ENCODE measurements around the gene HGS. TPM values are rescaled to one million over a fixed set of nuclear protein-coding genes. Genes with fewer than 3 reads are reported as not detected.

The HGS gene
- polyA plus RNA-seq, 3 donors: 95.1 to 111 (median 96.5) TPM

DNA sequence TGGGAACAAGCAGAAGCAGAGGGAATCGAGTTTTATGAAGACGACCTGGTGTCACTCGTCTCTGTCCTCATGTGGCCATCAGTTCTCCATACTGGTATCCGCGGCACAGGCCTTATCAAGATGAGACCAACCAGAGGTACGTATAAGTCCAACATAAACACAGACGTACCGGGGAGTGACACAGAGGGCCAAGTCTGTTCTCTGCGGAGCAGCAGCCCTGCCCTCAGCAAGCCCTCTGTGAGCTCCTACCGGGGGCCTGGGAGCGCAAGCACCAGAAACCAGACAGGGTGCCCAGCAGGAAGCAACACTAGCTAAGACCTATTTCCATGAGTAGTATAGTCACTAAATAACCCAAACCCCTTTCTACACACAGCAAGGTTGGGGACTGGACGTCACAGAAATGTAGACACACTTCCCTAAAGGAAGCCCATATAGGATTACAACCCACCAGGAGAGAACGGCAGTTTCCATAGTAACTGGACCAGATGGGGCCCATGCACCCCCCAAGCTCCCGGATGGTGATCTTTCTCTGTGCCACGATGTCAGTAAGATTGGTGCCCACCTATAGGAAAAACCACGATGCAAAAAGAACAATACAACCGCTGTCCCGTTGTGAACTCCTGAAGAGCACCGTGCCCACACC is 1.1 kb upstream of the HGS start:
- no peak for DNase-seq

DNA sequence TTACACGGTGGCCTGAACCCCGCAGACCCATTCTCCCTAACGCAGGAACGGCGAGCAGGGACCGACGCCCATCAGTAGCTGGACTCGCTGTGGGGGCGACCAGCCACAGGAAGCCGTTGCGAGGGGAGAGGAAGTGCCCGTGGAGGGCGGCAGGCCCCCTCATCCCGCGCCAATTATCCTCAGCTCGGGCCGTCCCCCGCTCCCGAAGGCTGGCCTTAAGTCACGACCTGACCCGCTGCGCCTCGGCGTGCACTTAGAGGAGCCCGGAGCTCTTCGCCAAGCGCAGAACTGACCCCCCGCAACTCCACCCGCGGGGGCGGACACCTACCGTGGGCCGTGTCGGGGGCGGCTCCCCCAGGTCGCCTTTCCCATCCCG is 615 bp upstream of the HGS start:
- DNase-seq: no peak

DNA sequence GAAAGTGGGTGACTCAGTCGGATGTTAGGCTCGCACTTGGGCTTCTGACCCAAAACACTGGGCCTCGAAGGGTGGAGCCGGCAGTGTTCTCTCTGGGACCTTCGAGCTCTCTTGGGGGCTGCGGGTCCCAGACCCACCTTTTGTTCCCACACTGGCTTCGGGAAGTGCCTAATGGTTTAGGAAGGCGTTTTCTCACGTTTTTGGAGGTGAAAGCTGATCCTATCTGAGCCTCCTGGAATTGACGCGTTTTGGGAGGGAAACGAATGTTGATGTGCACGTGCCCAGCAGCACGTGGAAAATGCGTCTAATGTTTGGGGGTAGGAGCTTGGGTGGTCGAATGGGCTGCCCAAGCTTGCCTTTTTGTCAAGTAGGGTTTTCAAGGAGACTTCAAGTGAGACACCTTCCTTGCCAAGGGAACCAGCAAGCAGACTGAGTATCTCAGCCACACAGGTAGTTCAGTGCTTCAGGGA is 666 bp downstream of the HGS start:
- DNase-seq: no peak

DNA sequence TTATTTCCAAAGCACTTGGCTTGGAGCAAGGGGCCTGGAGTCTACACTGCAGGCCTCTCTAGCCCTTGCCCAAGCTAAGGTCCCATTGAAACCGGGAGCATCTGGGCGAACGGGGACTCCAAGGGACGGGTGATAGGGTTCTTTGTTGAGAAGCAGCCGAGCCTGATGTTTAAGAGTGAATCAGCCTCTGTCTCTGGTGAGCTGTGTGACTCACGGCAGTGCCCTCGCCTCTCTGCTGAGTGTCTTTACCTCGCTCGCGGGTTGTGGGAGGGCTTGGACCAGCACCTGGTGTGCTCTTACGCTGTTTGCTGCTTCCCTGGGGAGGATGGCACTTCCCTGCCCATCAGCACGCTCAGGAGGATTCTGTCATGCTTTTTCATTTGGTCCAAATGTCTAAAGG is 1.3 kb downstream of the HGS start:
- DNase-seq: no peak

DNA sequence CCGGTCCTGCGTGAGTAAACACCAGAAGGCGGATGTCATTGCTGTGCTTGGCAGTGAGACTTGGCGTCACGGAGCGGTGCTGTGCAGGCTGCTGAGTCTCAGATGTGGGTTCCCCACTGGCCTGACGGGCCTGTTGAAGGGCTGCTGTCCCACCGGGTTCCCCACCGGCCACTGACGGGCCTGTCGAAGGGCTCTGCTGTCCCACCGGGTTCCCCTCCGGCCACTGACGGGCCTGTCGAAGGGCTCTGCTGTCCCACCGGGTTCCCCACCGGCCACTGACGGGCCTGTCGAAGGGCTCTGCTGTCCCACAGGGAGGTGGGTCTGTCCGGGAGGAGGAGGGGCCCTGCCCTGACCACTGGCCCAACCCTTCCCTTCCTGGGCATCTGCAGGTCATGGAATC is 2.8 kb downstream of the HGS start:
- no peak for DNase-seq

DNA sequence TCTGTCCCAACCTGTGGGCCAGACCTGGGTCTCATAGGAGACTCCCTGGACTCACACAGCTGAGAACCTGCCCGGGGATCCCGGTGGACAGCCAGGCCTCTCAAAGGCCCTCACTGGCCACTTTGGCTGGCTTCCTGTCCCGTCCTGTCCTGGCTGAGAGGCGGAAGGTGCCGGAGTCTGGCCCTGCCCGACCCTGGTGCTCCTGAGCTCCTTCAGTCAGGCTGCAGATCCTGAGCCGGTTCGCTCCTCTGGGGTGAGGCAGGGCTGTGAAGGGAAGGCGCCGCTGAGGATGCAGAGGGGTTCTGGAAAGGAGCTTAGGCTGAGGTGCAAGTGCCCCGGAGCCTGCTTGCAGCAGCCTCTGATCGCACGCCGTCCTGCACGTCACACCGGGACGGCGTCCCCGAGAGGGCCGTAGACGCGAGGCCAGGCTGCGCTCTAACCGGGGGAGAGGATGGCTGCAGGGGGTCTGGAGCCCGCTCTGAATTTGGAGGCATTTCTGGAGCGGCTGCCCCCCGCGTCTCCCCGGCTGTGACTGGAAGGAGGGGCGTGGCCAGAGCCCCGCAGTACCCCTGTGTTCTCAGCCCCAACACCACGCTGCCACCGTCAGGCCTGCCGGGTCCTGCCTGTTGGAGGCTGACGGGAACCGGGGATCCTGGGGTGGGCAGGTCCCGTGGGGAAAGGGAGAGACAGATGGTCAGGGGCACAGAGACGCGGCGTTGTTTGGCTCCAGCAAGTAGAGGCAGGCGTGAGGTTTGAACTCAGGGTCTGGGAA is 4.1 kb downstream of the HGS start:
- DNase-seq: no peak

DNA sequence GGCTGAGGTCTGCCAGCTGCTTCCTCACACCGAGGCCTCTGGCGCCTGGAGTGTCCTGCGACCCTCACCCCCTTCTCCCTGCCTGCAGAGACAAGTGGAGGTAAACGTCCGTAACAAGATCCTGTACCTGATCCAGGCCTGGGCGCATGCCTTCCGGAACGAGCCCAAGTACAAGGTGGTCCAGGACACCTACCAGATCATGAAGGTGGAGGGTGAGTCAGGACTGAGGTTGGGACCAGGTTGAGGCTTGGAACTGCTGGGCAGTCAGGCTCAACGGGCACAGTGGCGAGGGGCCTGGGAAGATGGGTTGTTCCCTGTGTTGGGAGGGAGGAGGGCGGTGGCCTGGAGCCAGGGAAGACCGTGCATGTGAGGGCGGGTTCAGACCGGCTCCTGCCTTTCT is 4.8 kb downstream of the HGS start:
- no peak for DNase-seq

DNA sequence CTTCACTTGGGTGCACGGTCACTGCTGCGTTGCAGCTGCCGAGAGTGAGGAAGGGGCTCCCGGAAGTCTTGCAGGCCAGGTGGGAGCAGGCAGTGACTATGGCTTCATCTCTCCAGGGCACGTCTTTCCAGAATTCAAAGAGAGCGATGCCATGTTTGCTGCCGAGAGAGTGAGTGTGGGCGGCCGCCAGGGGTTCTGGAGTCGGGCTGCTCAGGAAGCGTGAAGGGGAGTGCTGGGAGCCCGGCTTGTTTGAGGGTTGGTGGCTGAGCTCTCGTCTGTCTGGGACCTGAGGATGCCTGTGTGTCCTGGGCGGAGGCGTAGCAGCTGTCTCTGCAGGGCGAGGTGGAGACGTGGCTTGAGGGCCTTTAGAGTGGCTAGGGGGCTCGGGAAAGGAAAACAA is 6.3 kb downstream of the HGS start:
- no peak for DNase-seq

DNA sequence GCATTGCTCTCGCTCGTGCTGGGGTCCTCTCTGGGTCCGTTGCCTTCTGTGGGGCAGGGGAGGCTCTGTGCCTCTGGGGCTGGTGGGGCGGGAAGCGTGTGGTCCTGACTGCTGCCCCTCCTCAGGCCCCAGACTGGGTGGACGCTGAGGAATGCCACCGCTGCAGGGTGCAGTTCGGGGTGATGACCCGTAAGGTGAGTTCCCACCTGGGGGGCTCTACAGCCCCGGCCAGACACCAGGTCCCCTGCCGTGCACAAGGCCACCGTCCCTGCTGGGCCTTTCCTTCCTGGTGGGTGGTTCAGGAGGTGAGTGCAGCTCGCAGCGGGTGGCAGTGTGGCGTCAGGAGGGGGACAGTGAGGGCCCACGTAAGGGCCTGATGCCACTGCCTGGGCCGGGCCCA is 6.7 kb downstream of the HGS start:
- DNase-seq: no peak

DNA sequence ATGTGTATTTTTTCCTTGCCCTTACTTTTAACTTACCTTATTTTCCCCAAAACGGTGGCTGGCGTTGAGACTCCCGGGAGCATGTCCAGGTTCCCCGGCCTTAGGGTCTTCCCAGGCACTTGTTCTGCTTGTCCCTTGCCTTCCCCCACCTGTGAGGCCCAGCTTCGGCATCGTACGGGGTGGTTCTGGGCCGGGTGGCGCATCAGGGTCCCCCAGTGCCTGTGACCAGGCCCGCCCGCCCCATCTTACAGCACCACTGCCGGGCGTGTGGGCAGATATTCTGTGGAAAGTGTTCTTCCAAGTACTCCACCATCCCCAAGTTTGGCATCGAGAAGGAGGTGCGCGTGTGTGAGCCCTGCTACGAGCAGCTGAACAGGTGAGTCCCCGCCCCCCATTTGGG is 7.4 kb downstream of the HGS start:
- DNase-seq: no peak

DNA sequence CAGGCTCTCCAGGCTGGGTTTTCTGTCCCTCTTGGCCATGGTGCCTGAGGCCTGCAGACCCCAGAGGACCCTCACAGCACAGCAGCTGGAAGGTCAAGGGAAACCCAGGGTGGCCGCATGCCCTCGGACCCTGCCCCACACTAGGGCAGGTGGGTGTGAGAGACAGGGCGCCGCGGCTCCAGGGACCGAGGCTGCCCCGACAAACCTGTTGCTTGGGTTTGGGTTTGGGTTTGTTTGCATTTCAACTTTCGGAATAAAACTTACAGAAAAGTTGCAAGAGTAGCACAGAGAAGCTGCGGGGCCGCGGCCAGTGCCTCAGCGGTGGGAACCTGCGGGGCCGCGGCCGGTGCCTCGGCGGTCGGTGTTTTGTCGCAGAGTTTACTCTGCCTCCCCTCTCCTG is 7.8 kb downstream of the HGS start:
- DNase-seq: no peak

DNA sequence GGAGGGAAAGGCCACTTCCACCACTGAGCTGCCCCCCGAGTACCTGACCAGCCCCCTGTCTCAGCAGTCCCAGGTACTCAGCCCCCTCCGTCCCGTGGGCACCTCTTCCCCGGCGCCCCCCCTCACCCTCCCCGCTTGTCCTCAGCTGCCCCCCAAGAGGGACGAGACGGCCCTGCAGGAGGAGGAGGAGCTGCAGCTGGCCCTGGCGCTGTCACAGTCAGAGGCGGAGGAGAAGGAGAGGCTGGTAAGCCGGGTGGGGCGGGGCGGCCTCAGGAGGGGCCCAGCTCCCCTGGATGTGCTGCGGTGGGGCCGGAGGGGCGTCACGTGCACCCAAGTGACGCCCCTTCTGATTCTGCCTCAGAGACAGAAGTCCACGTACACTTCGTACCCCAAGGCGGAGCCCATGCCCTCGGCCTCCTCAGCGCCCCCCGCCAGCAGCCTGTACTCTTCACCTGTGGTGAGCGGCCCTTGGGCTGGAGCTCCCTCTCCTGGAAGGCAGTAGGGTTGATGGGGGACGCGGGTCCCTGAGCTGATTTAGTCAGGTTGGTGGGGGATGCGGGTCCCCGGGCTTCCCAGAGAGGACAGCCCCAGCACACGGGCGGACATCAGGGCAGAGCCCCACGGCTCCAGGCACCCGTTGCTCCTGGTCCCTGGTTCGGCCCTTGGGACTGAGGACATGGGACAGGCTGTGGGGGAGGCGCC is 9.8 kb downstream of the HGS start:
- no peak for DNase-seq

DNA sequence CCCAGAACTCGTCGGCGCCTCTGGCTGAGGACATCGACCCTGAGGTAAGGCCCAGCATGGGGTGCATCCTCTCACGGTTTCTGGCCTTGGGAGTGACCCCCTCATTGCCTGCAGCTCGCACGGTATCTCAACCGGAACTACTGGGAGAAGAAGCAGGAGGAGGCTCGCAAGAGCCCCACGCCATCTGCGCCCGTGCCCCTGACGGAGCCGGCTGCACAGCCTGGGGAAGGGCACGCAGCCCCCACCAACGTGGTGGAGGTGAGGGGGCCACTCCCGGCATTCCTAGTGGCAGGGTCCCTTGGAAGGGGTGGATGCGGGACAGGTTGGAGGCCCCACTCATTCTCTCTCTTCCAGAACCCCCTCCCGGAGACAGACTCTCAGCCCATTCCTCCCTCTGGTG is 11.0 kb downstream of the HGS start:
- no peak for DNase-seq

DNA sequence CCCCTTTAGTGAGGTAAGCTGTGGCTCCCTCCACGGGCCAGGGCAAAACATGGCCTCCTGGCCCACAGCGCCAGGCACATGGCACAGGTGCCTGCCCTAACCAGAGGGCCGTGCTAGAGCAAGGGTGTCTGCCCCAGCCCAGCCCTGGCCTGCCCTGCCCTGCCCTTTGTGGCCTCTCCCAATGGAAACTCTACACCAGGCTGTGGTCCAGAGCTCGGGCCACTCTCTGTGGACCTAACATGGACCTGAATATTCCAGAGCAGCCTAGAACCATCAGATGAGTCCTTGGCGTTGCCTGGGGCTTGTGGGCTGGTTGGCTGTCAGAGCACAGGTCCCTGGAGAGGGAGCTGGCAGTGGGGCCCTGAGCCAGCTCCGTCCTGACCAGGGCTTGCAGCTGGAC is 11.4 kb downstream of the HGS start:
- DNase-seq: no peak

DNA sequence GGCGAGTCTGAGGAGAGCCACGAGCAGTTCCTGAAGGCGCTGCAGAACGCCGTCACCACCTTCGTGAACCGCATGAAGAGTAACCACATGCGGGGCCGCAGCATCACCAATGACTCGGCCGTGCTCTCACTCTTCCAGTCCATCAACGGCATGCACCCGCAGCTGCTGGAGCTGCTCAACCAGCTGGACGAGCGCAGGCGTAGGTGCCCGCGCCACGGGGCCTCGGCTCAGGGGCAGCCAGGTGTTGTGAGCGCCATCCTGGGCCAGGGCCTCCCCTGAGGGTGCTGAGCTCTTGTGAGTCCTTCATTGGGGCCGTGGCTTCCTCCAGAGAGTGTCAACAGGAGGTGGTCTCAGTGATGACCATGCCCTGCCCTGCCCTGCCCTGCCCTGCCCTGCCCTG is 12.0 kb downstream of the HGS start:
- no peak for DNase-seq

DNA sequence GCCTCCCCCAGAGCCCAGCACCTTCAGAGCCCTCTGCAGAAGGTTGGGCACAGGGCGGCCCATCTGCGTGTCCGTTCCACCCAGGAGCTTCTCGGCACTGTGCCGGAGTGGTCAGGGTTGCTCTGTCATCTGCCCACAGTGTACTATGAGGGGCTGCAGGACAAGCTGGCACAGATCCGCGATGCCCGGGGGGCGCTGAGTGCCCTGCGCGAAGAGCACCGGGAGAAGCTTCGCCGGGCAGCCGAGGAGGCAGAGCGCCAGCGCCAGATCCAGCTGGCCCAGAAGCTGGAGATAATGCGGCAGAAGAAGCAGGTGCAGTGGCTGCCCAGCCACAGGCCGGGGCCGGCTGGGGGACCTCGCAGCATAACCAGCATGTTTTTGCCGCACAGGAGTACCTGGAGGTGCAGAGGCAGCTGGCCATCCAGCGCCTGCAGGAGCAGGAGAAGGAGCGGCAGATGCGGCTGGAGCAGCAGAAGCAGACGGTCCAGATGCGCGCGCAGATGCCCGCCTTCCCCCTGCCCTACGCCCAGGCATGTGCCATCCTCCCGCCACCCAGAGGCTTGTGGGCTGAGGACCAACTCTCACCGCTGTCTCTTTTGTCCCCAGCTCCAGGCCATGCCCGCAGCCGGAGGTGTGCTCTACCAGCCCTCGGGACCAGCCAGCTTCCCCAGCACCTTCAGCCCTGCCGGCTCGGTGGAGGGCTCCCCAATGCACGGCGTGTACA is 12.6 kb downstream of the HGS start:
- no peak for DNase-seq

DNA sequence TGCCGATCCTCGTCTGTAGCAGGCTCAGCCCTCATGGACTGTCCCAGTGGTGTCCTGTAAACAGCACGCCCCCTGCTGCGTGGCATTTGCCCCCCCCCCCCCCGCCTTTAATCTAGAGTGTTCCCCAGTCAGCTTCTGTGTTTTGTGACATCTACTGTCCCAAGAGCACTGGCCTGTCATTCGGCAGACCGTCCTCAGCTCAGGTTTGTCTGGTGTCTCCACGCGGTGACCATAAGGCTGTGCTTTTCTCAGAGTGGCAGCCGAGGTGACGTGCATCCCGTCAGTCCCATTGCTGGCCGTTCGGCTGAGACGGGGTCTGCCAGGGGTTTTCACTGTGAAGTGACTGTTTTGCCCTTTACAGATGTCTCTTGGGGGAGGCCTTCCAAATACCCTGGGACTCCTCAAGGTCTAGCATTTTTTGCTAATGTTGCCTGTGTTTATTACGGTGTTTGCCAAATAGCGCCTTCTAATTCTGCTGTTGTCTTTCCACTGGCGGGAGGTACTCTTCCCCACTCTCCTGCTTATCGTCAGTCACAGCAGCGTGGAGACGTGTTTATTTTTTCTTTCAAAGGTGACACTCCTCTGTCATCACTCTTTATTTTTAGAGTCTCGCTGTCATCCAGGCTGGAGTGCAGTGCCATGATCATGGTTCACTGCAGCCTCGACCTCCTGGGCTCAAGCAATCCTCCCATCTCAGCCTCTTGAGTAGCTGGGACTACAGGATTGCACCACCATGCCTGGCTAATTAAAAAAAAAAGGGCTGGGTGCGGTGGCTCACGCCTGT is 13.6 kb downstream of the HGS start:
- no peak for DNase-seq

DNA sequence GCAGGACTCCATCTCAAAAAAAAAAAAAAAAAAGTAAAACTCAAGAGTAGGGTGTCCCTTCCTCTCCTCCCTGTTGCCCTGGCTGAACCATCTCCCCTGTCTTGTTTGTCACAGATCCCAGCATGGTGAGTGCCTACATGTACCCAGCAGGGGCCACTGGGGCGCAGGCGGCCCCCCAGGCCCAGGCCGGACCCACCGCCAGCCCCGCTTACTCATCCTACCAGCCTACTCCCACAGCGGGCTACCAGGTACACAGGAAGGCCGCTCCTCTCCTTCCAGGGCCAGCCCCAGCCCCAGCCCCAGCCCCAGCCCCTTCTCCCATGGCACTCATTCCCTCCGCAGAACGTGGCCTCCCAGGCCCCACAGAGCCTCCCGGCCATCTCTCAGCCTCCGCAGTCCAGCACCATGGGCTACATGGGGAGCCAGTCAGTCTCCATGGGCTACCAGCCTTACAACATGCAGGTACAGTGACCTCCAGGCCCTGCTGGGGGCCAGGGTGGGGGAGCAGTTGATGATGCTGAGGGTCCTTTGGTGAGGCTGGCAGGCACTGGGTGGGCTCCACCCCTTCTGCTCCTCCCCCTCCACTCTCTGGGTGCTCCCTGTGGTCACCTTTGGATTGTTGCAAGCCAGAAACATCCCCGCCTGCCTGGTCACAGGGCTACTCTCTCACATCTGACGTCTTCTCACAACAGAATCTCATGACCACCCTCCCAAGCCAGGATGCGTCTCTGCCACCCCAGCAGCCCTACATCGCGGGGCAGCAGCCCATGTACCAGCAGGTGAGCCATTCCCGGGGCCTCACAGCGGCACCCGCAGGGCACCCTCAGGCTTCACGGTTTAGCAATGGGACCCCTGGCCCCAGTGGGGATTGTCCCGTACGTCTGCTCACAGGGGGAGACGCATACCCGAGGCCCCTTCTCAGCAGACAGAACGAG is 16.8 kb downstream of the HGS start:
- no peak for DNase-seq

DNA sequence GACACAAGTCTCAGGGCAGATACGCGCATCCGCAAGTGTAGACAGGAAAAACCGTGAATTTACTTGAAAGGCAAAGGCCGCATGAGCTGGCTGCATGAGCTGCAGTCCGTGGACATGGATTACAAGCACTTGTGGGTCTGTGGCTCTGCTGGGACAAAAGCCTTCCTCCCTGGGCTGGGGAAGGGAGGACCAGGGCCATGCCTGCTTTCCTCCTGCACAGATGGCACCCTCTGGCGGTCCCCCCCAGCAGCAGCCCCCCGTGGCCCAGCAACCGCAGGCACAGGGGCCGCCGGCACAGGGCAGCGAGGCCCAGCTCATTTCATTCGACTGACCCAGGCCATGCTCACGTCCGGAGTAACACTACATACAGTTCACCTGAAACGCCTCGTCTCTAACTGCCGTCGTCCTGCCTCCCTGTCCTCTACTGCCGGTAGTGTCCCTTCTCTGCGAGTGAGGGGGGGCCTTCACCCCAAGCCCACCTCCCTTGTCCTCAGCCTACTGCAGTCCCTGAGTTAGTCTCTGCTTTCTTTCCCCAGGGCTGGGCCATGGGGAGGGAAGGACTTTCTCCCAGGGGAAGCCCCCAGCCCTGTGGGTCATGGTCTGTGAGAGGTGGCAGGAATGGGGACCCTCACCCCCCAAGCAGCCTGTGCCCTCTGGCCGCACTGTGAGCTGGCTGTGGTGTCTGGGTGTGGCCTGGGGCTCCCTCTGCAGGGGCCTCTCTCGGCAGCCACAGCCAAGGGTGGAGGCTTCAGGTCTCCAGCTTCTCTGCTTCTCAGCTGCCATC is 17.7 kb downstream of the HGS start:
- no peak for DNase-seq

All from renal pelvis (tissue), 4 donors.